Calu3 (cell line): Measurements from ENCODE around the gene WNT7A. TPM values are rescaled to one million over a fixed set of nuclear protein-coding genes. Genes with fewer than 3 reads are reported as not detected.

Experiments used
- BruUV-seq: library from RNA; stranded (reverse); fragments of 400-500 nt; replicated peaks from 2 replicates; lab custom pipeline; 2021; lab: Mats Ljungman, UMichigan
- CTCF ChIA-PET: fragments of 300-600 bp; sonication (Branson Sonifier 250); formaldehyde crosslinking; loops from one replicate; lab custom pipeline; 2022; ENCODE audit warnings: antibody characterized with exemption; lab: Charles Lee
- DNase-seq: peaks from one replicate; pipeline ENCODE4 v3.0.0; 2022
- H3K27ac Mint-ChIP-seq: one replicate; pipeline ENCODE4 v1.8.0; 2022; ENCODE audit warnings: mixed read lengths; ENCODE audit not compliant: unreplicated experiment
- H3K27me3 Mint-ChIP-seq: one replicate; pipeline ENCODE4 v1.8.0; 2022; ENCODE audit warnings: mixed read lengths; ENCODE audit not compliant: unreplicated experiment
- H3K36me3 Mint-ChIP-seq: one replicate; pipeline ENCODE4 v1.8.0; 2022; ENCODE audit warnings: mild to moderate bottlenecking, moderate library complexity, mixed read lengths; ENCODE audit not compliant: insufficient read depth, unreplicated experiment
- H3K4me1 Mint-ChIP-seq: one replicate; pipeline ENCODE4 v1.8.0; 2022; ENCODE audit warnings: mild to moderate bottlenecking, low read depth, mixed read lengths; ENCODE audit not compliant: unreplicated experiment
- H3K4me3 Mint-ChIP-seq: one replicate; pipeline ENCODE4 v1.8.0; 2022; ENCODE audit warnings: mild to moderate bottlenecking, low read depth, moderate library complexity, mixed read lengths; ENCODE audit not compliant: unreplicated experiment
- H3K9me3 Mint-ChIP-seq: one replicate; pipeline ENCODE4 v1.8.0; 2022; ENCODE audit warnings: low read depth, mixed read lengths; ENCODE audit not compliant: unreplicated experiment
- intact Hi-C: fragments of 100-400 bp; cut with micrococcal nuclease; formaldehyde crosslinking; loops from one replicate; pipeline ENCODE4 v1.10.0; 2022; ENCODE audit not compliant: unreplicated experiment
- total RNA-seq: library from RNA; stranded (reverse); gene quantifications from 2 replicates; pipeline ENCODE4 v1.2.3, GENCODE V29; 2022
- TF ChIP-seq, protein P1 (sequence below): fragments of 200-600 bp; IDR thresholded peaks from one replicate; pipeline ENCODE4 v1.8.0; 2022; ENCODE audit warnings: antibody characterized with exemption; ENCODE audit not compliant: unreplicated experiment

WNT7A gene
- total RNA-seq, 1 experiment from 2014 or later = 3.5 TPM

DNA sequence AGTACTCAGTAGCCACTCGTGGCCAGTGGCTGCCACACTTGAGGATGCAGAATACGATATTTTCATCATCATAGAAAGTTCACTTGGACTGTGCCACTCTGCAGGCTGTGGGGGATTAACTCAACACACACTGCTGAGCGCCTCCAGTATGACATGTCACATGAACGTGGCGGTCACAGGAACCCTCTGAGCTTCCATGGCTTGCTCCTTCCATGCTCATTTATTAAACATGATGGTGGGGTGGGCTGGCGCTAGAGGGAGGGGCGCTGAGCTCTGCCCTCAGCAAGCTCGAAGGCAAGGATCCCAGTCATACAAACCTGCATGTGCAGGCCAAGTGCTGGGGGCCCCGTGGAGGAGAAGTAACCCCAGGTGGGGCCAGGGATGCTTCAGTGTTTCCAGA is 85.5 kb downstream of the WNT7A start:
- no peak for DNase-seq
- H3K36me3 Mint-ChIP-seq = no peaks in the 10 kb centered on the region
- TF ChIP-seq, protein P1, sequence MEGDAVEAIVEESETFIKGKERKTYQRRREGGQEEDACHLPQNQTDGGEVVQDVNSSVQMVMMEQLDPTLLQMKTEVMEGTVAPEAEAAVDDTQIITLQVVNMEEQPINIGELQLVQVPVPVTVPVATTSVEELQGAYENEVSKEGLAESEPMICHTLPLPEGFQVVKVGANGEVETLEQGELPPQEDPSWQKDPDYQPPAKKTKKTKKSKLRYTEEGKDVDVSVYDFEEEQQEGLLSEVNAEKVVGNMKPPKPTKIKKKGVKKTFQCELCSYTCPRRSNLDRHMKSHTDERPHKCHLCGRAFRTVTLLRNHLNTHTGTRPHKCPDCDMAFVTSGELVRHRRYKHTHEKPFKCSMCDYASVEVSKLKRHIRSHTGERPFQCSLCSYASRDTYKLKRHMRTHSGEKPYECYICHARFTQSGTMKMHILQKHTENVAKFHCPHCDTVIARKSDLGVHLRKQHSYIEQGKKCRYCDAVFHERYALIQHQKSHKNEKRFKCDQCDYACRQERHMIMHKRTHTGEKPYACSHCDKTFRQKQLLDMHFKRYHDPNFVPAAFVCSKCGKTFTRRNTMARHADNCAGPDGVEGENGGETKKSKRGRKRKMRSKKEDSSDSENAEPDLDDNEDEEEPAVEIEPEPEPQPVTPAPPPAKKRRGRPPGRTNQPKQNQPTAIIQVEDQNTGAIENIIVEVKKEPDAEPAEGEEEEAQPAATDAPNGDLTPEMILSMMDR = no peak
- H3K9me3 Mint-ChIP-seq = no peaks in the 10 kb centered on the region
- no peak overlapping the region for H3K4me3 Mint-ChIP-seq
- peaks cover 83% of the 10 kb centered on the region for H3K27me3 Mint-ChIP-seq
- no TSS peak for BruUV-seq
- CTCF ChIA-PET = no interaction called here
- no peaks in the 10 kb centered on the region for H3K4me1 Mint-ChIP-seq
- H3K27ac Mint-ChIP-seq = no peak overlapping the region
- intact Hi-C loops = no loop called here

DNA sequence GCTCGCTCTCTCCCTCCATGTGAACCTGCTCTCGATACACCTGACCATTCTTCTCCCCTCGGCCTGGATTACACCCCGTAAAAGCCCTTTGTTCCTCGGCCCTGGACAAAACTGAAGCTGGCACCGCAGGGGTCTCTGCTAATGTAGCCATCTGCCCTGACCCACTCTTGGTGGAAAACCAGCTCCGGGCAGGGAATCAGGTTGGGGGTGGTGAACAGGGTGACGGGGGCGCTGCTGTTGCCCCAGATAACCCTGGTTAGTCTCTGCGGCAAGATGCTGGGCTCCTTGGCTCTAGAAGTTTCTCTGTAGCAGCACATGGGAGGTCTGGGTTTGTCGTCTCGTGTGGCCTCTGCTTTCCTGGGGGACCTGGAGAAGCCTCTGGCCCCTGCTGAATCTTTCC is 86.4 kb downstream of the WNT7A start:
- TF ChIP-seq, protein P1 = no peak
- no peaks in the 10 kb centered on the region for H3K9me3 Mint-ChIP-seq
- CTCF ChIA-PET = no interaction called here
- no peak for DNase-seq
- no peak overlapping the region for H3K27ac Mint-ChIP-seq
- no TSS peak for BruUV-seq
- intact Hi-C loops = no loop called here
- no peaks in the 10 kb centered on the region for H3K36me3 Mint-ChIP-seq
- no peak overlapping the region for H3K4me3 Mint-ChIP-seq
- peaks cover 92% of the 10 kb centered on the region for H3K27me3 Mint-ChIP-seq
- H3K4me1 Mint-ChIP-seq = no peaks in the 10 kb centered on the region

- CTCF ChIA-PET = no interaction called here
- TF ChIP-seq, protein P1 = no peak
- no peaks in the 10 kb centered on the region for H3K36me3 Mint-ChIP-seq
- DNase-seq = no peak
- intact Hi-C loops = no loop called here
- H3K4me3 Mint-ChIP-seq = no peak overlapping the region
- H3K27ac Mint-ChIP-seq = no peak overlapping the region
- peaks cover 96% of the 10 kb centered on the region for H3K27me3 Mint-ChIP-seq
- no TSS peak for BruUV-seq
- H3K4me1 Mint-ChIP-seq = no peaks in the 10 kb centered on the region
- no peaks in the 10 kb centered on the region for H3K9me3 Mint-ChIP-seq
Measured at GRCh38 chr3:13792512-13793371, 87.1 kb downstream of the WNT7A start.

DNA sequence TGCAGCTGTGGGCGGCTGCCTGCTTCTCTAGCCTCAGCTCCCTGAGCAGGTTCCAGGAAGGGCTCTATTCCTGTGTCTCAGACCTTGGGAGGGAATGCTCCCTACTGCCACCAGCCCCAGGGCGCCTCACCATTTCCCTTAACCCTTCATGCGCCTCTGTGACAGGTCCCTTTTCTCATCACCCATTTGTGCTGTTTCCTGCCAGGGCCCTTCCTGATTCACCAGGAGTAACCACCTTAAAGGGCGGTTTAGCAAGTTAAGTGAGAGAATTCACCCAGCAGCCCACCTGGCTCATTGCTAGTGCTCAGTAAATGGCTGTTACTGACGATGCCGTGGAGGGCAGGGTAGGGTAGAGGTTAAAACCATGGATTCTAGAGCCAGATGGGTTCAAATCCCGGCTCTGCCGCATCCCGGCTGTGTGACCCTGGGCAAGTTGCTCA is 87.8 kb downstream of the WNT7A start:
- Mint-ChIP-seq H3K4me1 (no peaks in the 10 kb centered on the region), H3K4me3 (no peak overlapping the region), H3K27ac (no peak overlapping the region), H3K9me3 (no peaks in the 10 kb centered on the region), H3K36me3 (no peaks in the 10 kb centered on the region), H3K27me3 (peaks cover 96% of the 10 kb centered on the region)
- BruUV-seq = no TSS peak
- intact Hi-C loops = no loop called here
- DNase-seq = no peak
- CTCF ChIA-PET = interaction anchor here (0.9 kb wide), 1 partner anchor 44 kb away, joined by 3 read pairs; no protein-coding TSS in a partner anchor
- TF ChIP-seq, protein P1 = no peak
